Right atrium auricular region (tissue), 2 donors: ENCODE results near the gene CNTLN. TPM values are rescaled to one million over a fixed set of nuclear protein-coding genes. Genes with fewer than 3 reads are reported as not detected.

Experiments used
- DNase-seq: peaks from one replicate; pipeline ENCODE4 v3.0.0-alpha.2; 2019; ENCODE audit warnings: low spot score
- H3K27ac ChIP-seq, 2 donors: fragments of 200-600 bp; sonication (generic); 1 replicate in 1 of 2; 2 replicates in 1 of 2; pipeline ENCODE4 v1.5.1; 2016 to 2019
- H3K27me3 ChIP-seq, 2 donors: fragments of 200-600 bp; sonication (generic); one replicate each; pipeline versions ENCODE4 v1.5.1 to v1.6.0; 2017 to 2019
- H3K36me3 ChIP-seq: fragments of 200-600 bp; sonication (generic); one replicate; pipeline ENCODE4 v1.5.1; 2016
- H3K4me1 ChIP-seq, 2 donors: fragments of 200-600 bp; sonication (generic); one replicate each; pipeline versions ENCODE4 v1.5.1 to v1.6.0; 2017 to 2019
- H3K4me3 ChIP-seq, 2 donors: fragments of 200-600 bp; sonication (generic); 1 replicate in 1 of 2; 2 replicates in 1 of 2; pipeline ENCODE4 v1.5.1; 2017 to 2019; ENCODE audit warnings: mild to moderate bottlenecking in 1 of 2, moderate library complexity in 1 of 2
- H3K9me3 ChIP-seq, 2 donors: fragments of 200-600 bp; sonication (generic); one replicate each; pipeline ENCODE4 v1.5.1; 2019
- total RNA-seq, 2 donors: library from RNA; depleted of rRNA; stranded (reverse); fragments of >200 nt; gene quantifications; one replicate each; pipeline ENCODE4 v1.1.0, GENCODE V29; 2016
- TF ChIP-seq, protein P1 (sequence below), 2 donors: fragments of 200-600 bp; sonication (generic); IDR thresholded peaks; one replicate each; pipeline ENCODE4 v1.5.1; 2019; ENCODE audit warnings: antibody characterized with exemption in 2 of 2

CNTLN gene
- total RNA-seq, 2 donors from 2014 or later = 3.2 to 5.9 TPM

DNA sequence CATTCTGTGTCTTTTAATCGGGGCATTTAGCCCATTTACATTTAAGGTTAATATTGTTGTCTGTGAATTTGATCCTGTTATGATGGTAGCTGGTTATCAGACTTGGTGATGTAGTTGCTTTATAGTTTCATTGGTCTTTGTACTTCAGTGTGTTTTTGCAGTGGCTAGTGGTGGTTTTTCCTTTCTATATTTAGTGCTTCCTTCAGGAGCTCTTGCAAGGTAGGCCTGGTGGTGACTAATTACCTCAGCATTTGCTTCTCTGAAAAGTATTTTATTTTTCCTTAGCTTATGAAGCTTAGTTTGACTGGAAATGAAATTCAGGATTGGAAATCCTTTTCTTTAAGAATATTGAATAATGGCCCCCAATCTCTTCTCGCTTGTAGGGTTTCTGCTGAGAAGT, 156.9 kb downstream of the CNTLN start:
- no peak overlapping the region for H3K27ac ChIP-seq
- TF ChIP-seq, protein P1, sequence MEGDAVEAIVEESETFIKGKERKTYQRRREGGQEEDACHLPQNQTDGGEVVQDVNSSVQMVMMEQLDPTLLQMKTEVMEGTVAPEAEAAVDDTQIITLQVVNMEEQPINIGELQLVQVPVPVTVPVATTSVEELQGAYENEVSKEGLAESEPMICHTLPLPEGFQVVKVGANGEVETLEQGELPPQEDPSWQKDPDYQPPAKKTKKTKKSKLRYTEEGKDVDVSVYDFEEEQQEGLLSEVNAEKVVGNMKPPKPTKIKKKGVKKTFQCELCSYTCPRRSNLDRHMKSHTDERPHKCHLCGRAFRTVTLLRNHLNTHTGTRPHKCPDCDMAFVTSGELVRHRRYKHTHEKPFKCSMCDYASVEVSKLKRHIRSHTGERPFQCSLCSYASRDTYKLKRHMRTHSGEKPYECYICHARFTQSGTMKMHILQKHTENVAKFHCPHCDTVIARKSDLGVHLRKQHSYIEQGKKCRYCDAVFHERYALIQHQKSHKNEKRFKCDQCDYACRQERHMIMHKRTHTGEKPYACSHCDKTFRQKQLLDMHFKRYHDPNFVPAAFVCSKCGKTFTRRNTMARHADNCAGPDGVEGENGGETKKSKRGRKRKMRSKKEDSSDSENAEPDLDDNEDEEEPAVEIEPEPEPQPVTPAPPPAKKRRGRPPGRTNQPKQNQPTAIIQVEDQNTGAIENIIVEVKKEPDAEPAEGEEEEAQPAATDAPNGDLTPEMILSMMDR (IDR thresholded peaks at IDR 0.05) = no peak
- no peaks in the 10 kb centered on the region for H3K36me3 ChIP-seq
- H3K4me1 ChIP-seq = no peaks in the 10 kb centered on the region
- no peaks in the 10 kb centered on the region for H3K27me3 ChIP-seq
- no peaks in the 10 kb centered on the region for H3K9me3 ChIP-seq
- no peak overlapping the region for H3K4me3 ChIP-seq
- no peak for DNase-seq

DNA sequence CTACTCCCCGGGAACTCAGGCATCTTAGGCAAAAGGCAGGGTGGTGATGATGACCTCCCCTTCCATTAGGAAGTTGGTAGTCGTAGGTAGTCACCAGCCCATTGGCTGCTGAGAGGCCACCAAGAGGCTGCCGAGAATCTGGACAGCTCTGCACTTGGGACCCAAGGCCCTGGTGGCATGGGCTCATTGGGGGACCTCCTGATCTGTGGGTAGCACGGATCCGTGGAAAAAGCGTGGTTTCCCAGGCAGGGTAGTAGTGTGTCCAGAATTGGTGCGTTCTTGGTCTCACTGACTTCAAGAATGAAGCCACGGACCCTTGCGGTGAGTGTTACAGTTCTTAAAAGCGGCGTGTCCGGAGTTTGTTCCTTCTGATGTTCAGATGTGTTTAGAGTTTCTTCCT, 158.8 kb downstream of the CNTLN start:
- TF ChIP-seq, protein P1 (IDR thresholded peaks at IDR 0.05) = no peak
- H3K27me3 ChIP-seq = no peaks in the 10 kb centered on the region
- no peak for DNase-seq
- no peak overlapping the region for H3K4me3 ChIP-seq
- no peaks in the 10 kb centered on the region for H3K4me1 ChIP-seq
- no peaks in the 10 kb centered on the region for H3K36me3 ChIP-seq
- no peak overlapping the region for H3K27ac ChIP-seq
- H3K9me3 ChIP-seq = no peaks in the 10 kb centered on the region

- H3K4me3 ChIP-seq = no peak overlapping the region
- no peaks in the 10 kb centered on the region for H3K4me1 ChIP-seq
- H3K27ac ChIP-seq = no peak overlapping the region
- H3K9me3 ChIP-seq = no peaks in the 10 kb centered on the region
- no peak for DNase-seq
- H3K36me3 ChIP-seq = no peaks in the 10 kb centered on the region
- no peaks in the 10 kb centered on the region for H3K27me3 ChIP-seq
- TF ChIP-seq, protein P1 (IDR thresholded peaks at IDR 0.05) = no peak
Measured at GRCh38 chr9:17294822-17295624, 160.2 kb downstream of the CNTLN start.

- TF ChIP-seq, protein P1 (IDR thresholded peaks at IDR 0.05) = no peak
- H3K27me3 ChIP-seq = no peaks in the 10 kb centered on the region
- no peaks in the 10 kb centered on the region for H3K4me1 ChIP-seq
- no peak for DNase-seq
- no peaks in the 10 kb centered on the region for H3K9me3 ChIP-seq
- no peak overlapping the region for H3K27ac ChIP-seq
- H3K4me3 ChIP-seq = no peak overlapping the region
- H3K36me3 ChIP-seq = no peaks in the 10 kb centered on the region
Measured at GRCh38 chr9:17315341-17315740, 180.5 kb downstream of the CNTLN start.

- Histone ChIP-seq H3K36me3 (no peaks in the 10 kb centered on the region), H3K27ac (no peak overlapping the region), H3K4me3 (no peak overlapping the region), H3K4me1 (no peaks in the 10 kb centered on the region), H3K27me3 (no peaks in the 10 kb centered on the region), H3K9me3 (no peaks in the 10 kb centered on the region)
- no peak for DNase-seq
- TF ChIP-seq, protein P1 (IDR thresholded peaks at IDR 0.05) = no peak
Measured at GRCh38 chr9:17318821-17319320, 184.0 kb downstream of the CNTLN start.
